Fibroblast of skin of right quadriceps (primary cell): ENCODE measurements around the gene SYNE2.
"Not testable (repeated sequence)": the region's sequence is repeated elsewhere in the genome, so short reads cannot be mapped to it uniquely, and the experiment has no call there.

Experiments used
- DNase-seq: peaks from one replicate; pipeline ENCODE4 v3.0.0-alpha.2; 2013

Gene SYNE2, protein sequence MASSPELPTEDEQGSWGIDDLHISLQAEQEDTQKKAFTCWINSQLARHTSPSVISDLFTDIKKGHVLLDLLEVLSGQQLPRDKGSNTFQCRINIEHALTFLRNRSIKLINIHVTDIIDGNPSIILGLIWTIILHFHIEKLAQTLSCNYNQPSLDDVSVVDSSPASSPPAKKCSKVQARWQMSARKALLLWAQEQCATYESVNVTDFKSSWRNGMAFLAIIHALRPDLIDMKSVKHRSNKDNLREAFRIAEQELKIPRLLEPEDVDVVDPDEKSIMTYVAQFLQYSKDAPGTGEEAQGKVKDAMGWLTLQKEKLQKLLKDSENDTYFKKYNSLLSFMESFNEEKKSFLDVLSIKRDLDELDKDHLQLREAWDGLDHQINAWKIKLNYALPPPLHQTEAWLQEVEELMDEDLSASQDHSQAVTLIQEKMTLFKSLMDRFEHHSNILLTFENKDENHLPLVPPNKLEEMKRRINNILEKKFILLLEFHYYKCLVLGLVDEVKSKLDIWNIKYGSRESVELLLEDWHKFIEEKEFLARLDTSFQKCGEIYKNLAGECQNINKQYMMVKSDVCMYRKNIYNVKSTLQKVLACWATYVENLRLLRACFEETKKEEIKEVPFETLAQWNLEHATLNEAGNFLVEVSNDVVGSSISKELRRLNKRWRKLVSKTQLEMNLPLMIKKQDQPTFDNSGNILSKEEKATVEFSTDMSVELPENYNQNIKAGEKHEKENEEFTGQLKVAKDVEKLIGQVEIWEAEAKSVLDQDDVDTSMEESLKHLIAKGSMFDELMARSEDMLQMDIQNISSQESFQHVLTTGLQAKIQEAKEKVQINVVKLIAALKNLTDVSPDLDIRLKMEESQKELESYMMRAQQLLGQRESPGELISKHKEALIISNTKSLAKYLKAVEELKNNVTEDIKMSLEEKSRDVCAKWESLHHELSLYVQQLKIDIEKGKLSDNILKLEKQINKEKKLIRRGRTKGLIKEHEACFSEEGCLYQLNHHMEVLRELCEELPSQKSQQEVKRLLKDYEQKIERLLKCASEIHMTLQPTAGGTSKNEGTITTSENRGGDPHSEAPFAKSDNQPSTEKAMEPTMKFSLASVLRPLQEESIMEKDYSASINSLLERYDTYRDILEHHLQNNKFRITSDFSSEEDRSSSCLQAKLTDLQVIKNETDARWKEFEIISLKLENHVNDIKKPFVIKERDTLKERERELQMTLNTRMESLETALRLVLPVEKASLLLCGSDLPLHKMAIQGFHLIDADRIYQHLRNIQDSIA (N-terminal part only)

DNA sequence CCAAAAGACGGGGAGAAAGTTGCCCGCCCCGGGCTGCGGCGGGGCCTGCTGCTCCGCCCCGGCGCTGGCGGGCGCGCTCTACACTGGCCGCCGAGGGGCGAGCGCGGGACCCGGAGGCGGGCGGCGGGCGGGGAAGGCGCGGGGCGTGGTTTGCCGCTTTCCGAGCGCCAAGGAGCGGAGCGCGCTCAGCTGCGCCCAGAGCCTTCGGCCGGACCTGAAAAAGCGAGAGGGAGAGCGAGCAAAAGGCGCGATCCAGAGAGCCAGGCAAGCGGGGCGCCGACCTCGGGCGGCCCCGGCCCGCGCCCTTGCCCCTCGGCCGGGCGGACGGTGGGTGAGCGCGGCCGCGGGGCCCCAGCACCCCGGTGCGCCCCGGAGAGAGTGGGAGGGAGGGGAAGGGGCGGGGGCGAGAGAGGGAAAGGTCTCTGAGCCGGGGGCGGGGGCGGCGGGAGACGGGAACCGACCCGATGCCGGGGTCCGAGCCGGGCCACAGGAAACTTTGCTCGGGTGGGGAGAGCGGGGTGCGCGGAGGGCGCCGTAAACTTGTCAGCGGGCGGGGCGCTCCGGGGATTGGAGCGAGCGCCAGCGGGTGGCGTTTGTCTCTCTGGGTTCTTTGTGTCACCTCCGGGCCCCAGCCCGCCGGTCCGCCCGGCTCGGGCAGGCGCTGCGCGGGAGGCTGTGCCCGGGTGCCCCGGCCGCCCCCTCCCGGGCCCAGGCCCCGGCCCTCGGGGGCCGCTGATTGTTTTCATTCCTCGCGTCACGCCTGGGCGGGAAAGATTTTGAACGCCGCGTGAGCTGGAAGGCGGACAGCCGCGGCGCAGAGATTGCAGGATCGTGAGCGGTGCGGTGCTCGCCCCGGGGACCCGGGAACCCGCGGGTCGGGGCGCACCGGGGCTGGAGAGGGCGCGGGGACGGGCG is at the start of gene SYNE2:
Gene SYNE2, plus strand, starts transcription at position 188 of the 915 bp plus-strand sequence. CDS start 56,145 bp downstream, outside the sequence.
- peak; percentile 69 for DNase-seq

DNA sequence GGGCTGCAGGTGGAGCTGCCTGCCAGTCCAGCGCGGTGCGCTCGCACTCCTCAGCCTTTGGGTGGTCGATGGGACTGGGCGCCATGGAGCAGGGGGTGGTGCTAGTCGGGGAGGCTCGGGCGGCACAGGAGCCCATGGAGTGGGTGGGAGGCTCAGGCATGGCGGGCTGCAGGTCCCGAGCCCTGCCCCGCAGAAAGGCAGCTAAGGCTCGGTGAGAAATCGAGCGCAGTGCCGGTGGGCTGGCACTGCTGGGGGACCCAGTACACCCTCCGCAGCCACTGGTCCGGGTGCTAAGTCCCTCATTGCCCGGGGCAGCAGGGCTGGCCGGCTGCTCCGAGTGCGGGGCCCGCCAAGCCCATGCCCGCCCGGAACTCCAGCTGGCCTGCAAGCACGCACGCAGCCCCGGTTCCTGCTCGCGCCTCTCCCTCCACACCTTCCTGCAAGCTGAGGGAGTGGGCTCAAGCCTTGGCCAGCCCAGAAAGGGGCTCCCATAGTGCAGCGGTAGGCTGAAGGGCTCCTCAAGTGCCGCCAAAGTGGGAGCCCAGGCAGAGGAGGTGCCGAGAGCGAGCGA is 49.5 kb upstream of the SYNE2 start:
- DNase-seq, result not testable (repeated sequence)

- DNase-seq, result not testable (repeated sequence)
Measured at GRCh38 chr14:63806064-63806463, 46.7 kb upstream of the SYNE2 start.

DNA sequence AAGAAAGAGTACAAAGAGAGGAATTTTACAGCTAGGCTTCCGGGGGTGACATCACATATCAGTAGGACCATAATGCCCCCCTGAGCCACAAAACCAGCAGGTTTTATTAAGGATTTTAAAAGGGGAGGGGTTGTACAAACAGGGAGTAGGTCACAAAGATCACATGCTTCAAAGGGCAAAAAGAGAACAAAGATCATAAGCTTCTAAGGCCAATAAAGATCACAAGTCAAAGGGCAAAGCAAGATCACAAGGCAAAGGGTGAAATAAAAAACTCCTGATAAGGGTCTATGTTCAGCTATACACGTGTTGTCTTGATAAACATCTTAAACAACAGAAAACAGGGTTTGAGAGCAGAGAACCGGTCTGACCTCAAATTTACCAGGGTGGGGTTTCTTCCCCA is 41.1 kb upstream of the SYNE2 start:
- DNase-seq, result not testable (repeated sequence)

GRCh38 chr14:63833728-63834127 is 19.1 kb upstream of the SYNE2 start:
- no peak for DNase-seq

GRCh38 chr14:63840981-63841380 is 11.8 kb upstream of the SYNE2 start:
- DNase-seq, result no peak

DNA sequence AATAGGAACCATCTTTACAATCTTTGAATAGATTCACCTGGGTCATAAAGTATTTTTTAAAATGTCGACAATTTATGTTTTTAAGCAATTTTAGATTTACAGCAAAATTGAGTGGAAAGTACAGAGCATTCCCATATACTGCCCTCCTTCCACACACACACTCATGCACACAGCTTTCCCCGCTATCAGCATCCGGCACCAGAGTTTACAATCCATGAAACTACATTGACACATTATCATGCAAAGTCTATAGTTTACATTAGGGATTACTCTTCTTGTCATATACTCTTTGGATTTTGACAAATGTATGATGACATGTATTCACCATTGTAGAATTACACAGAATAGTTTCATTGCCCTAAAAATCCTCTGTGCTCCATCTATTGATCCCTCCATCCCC is 9.0 kb upstream of the SYNE2 start:
- no peak for DNase-seq

- no peak for DNase-seq
Measured at GRCh38 chr14:63848890-63849289, 3.9 kb upstream of the SYNE2 start.

- peak; percentile 9 for DNase-seq
Measured at GRCh38 chr14:63852271-63852816, 460 bp upstream of the SYNE2 start.

DNA sequence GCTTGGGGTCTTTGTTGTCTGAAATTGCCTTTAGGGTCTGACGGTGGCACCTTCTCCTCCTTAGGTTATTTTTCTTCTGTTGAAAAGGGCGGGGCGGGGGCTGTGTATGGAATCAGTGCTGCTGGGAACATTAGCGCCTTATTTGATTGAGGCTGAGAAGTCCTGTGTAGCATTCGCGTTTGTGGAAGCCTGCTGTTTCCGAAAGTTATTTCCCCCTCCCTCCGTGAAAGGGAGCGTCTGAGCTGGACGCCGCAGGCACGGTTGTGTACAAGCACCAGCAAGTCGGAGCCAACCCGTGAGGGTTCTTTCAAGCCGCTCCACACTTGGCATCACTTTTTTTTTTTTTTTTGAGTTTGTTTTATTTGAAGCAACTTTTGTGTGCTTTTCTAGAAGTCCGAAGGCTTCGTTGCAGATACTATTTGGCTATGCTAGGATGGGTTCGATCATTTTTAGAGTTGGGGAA is 1.1 kb downstream of the SYNE2 start:
- DNase-seq, result peak; percentile 33

DNA sequence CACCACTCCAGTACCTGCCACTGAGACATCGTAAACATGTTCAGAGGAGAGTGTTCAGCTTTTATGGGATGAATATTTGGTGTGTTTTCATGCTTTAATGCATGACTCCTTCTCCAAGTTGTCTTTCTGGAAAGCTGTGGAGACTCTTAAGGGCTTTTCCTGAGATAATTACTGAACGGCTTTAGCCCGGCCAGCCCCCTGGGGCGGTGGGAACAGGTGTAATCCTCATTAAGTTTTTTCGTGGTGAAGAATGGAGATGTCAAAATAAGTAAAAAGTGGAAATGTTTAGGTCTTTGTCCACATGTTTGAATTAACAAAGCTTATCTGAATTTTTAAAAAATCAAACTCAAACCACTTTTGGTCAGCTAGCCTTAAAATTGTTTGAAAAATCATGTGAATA is 1.5 kb downstream of the SYNE2 start:
- no peak for DNase-seq

DNA sequence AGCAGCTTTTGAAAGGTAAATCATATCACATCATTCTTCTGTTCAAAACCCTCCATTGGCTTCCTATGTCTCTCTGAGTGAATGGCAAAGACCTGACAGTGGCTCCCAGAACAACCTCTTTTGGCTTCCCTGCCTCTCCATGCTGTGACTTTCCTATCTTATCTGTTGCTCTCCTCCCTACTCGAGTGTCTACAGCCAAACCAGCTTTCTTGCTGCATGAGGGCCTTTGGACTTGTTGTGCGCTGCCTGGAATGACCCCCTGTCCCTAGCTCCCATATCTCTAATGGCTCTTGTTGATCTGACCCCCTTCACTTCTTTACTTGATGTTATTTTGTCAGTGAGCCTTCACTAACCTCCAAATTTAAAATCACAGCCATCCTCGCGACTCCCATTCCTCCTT is 2.5 kb downstream of the SYNE2 start:
- DNase-seq, result no peak

DNA sequence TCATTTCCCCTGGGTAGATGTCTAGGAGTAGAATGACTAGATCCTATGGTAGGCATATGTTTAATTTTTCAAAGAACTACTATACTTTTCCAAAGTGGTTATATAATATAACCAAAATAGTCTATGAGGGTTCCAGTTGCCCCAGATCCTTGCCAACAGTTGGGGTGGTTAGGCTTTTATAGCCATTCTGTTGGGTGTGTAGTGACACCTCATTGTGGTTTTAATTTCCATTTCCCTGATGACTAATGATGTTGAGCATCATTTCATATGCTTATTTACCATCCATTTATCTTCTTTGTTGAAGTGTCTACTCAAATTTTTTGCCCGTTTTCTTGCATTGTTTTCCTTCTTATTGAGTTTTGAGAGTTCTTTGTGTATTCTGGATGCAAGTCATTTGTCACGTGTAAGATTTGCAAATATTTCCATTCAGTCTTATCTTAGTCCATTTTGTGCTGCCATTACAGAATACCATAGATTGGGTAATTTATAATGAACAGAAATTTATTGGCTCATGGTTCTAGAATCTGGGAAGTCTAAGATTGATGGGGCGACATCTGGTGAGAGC is 4.7 kb downstream of the SYNE2 start:
- peak; percentile 4 for DNase-seq

DNA sequence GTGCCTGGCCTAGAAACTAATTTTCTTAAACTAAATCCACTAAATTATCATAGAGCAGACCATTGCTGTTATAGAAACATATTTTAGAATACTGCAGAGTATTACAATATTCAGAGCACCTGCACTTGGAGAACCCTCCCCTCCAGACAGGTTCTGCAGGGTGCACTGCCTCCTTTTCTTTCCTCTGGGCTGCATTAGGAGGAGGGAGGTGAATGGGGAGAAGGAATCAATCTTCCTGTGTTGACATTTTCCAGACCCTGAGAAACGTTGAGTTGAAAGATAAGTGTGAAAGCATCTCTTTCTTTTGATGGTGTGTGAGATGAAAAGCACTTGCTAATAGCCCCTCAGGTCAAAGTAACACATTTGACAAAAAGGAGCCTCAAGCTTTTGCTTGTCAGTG is 7.3 kb downstream of the SYNE2 start:
- no peak for DNase-seq

DNA sequence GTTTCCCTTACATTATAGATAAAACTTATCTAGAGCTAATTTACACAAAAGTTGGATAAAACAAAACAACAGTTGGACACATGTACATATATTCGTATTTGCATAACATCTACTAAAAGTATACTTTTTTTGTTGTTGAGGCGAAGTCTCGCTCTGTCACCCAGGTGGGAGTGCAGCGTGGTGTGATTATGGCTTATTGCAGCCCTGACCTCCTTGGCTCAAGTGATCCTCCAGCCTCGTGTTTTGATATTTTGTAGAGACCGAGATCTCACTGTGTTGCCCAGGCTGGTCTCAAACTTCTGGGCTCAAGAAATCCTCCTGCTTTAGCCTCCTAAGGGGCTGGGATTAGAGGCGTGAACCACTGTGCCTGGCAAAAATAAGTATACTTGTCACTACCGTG is 9.4 kb downstream of the SYNE2 start:
- no peak for DNase-seq

GRCh38 chr14:63863004-63863403 is 10.2 kb downstream of the SYNE2 start:
- DNase-seq, result no peak

DNA sequence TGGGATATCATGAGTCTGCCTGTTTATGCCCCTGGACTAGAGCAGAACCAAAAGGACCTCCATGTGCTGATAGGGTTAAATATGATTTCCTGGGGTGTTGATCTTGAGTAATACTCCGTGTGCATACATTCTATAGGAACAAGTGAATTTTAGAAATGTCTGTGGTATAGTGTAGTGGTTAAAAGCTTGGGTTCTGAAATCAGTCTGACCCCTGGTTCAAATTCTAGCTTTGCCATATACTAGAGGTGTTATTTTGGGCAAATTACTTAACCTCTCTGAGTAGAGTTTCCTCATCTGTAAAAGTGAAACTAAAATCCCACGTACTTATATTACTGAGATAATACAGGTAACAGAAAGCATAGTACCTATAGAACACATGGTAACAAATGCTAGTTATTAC is 12.0 kb downstream of the SYNE2 start:
- DNase-seq, result not testable (repeated sequence)

GRCh38 chr14:63867933-63868921 is 15.4 kb downstream of the SYNE2 start:
- DNase-seq, result no peak
